ENCODE results near the gene NHEJ1. TPM values are rescaled to one million over a fixed set of nuclear protein-coding genes. Genes with fewer than 3 reads are reported as not detected.

NHEJ1 gene
- total RNA-seq, 1 donor from 2014 or later, result 10.8 TPM

- Histone ChIP-seq H3K4me3 (ENCODE audit: insufficient read depth, low read depth, low read length) (no peak overlapping the region), H3K4me2 (ENCODE audit: low read length) (peak overlapping the region; percentile 68), H3K4me1 (ENCODE audit: insufficient read depth, low read length) (peaks cover 27% of the 10 kb centered on the region), H2AFZ (ENCODE audit: low read depth, low read length) (no peak overlapping the region), H3K27ac (ENCODE audit: low read depth, low read length) (peak overlapping the region; percentile 72), H4K20me1 (ENCODE audit: insufficient read depth, low read length) (peaks cover 15% of the 10 kb centered on the region), H3K36me3 (ENCODE audit: insufficient read depth, low read length) (no peaks in the 10 kb centered on the region), H3K9ac (ENCODE audit: low read length) (peak overlapping the region; percentile 38), H3K27me3 (ENCODE audit: insufficient read depth, low read length) (no peaks in the 10 kb centered on the region), H3K79me2 (ENCODE audit: insufficient read depth, low read length) (no peaks in the 10 kb centered on the region), H3K9me3 (ENCODE audit: insufficient read depth, low read depth, low read length) (no peaks in the 10 kb centered on the region)
- Mint-ChIP-seq H3K27ac (ENCODE audit: unreplicated experiment) (no peak overlapping the region), H3K27me3 (ENCODE audit: low read depth, unreplicated experiment) (peaks cover 15% of the 10 kb centered on the region), H3K36me3 (ENCODE audit: low read depth, unreplicated experiment) (peaks cover 6% of the 10 kb centered on the region), H3K9me3 (ENCODE audit: unreplicated experiment) (peaks cover 4% of the 10 kb centered on the region), H3K4me3 (ENCODE audit: unreplicated experiment) (no peak overlapping the region), H3K4me1 (ENCODE audit: low read depth, unreplicated experiment) (peaks cover 15% of the 10 kb centered on the region)
- DNase-seq (ENCODE audit: low read depth), result peak; percentile 97
- TF ChIP-seq EZH2 (IDR thresholded peaks at IDR 0.05; ENCODE audit: insufficient read depth, low read length), result no peak
- TF ChIP-seq, protein P1, sequence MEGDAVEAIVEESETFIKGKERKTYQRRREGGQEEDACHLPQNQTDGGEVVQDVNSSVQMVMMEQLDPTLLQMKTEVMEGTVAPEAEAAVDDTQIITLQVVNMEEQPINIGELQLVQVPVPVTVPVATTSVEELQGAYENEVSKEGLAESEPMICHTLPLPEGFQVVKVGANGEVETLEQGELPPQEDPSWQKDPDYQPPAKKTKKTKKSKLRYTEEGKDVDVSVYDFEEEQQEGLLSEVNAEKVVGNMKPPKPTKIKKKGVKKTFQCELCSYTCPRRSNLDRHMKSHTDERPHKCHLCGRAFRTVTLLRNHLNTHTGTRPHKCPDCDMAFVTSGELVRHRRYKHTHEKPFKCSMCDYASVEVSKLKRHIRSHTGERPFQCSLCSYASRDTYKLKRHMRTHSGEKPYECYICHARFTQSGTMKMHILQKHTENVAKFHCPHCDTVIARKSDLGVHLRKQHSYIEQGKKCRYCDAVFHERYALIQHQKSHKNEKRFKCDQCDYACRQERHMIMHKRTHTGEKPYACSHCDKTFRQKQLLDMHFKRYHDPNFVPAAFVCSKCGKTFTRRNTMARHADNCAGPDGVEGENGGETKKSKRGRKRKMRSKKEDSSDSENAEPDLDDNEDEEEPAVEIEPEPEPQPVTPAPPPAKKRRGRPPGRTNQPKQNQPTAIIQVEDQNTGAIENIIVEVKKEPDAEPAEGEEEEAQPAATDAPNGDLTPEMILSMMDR (IDR thresholded peaks at IDR 0.05; ENCODE audit: insufficient read depth, low read depth, low read length), result no peak
- FAIRE-seq, result no peak
Observed at GRCh38 chr2:219125225-219125885, 35.3 kb downstream of the NHEJ1 start.

- H2AFZ ChIP-seq (ENCODE audit: low read depth, low read length), result no peak overlapping the region
- peaks cover 27% of the 10 kb centered on the region for H3K4me1 ChIP-seq (ENCODE audit: insufficient read depth, low read length)
- peak; percentile 61 for DNase-seq (ENCODE audit: low read depth)
- peak overlapping the region; percentile 68 for H3K4me2 ChIP-seq (ENCODE audit: low read length)
- Mint-ChIP-seq H3K9me3 (ENCODE audit: unreplicated experiment) (peaks cover 4% of the 10 kb centered on the region), H3K27me3 (ENCODE audit: low read depth, unreplicated experiment) (peaks cover 15% of the 10 kb centered on the region), H3K4me3 (ENCODE audit: unreplicated experiment) (no peak overlapping the region), H3K27ac (ENCODE audit: unreplicated experiment) (peak overlapping the region; percentile 11), H3K4me1 (ENCODE audit: low read depth, unreplicated experiment) (peaks cover 15% of the 10 kb centered on the region), H3K36me3 (ENCODE audit: low read depth, unreplicated experiment) (peaks cover 6% of the 10 kb centered on the region)
- peak overlapping the region; percentile 27 for H3K4me3 ChIP-seq (ENCODE audit: insufficient read depth, low read depth, low read length)
- H3K27me3 ChIP-seq (ENCODE audit: insufficient read depth, low read length), result no peaks in the 10 kb centered on the region
- FAIRE-seq, result no peak
- H4K20me1 ChIP-seq (ENCODE audit: insufficient read depth, low read length), result peaks cover 17% of the 10 kb centered on the region
- peak overlapping the region; percentile 33 for H3K27ac ChIP-seq (ENCODE audit: low read depth, low read length)
- no peak for TF ChIP-seq EZH2 (IDR thresholded peaks at IDR 0.05; ENCODE audit: insufficient read depth, low read length)
- TF ChIP-seq, protein P1 (IDR thresholded peaks at IDR 0.05; ENCODE audit: insufficient read depth, low read depth, low read length), result no peak
- H3K9me3 ChIP-seq (ENCODE audit: insufficient read depth, low read depth, low read length), result no peaks in the 10 kb centered on the region
- no peaks in the 10 kb centered on the region for H3K79me2 ChIP-seq (ENCODE audit: insufficient read depth, low read length)
- H3K9ac ChIP-seq (ENCODE audit: low read length), result peak overlapping the region; percentile 13
- no peaks in the 10 kb centered on the region for H3K36me3 ChIP-seq (ENCODE audit: insufficient read depth, low read length)
Observed at GRCh38 chr2:219124381-219125110, 36.1 kb downstream of the NHEJ1 start.
